GM18868 (cell line): ENCODE results near the gene CPNE2.
"Not testable (repeated sequence)": the region's sequence is repeated elsewhere in the genome, so short reads cannot be mapped to it uniquely, and the experiment has no call there.

ENCODE experiments used
- ATAC-seq: cut with Tn5 transposase; IDR thresholded peaks from one replicate; pipeline ENCODE4 v1.9.1; 2021; ENCODE audit warnings: mild to moderate bottlenecking, moderate library complexity; ENCODE audit not compliant: unreplicated experiment

CPNE2 gene

GRCh38 chr16:57165483-57165882 is 73.1 kb downstream of the CPNE2 start:
- ATAC-seq = no peak

GRCh38 chr16:57165938-57166337 is 73.6 kb downstream of the CPNE2 start:
- ATAC-seq = no peak

- ATAC-seq = no peak
These were observed 74.1 kb downstream of the CPNE2 start for GRCh38 chr16:57166451-57166850.

GRCh38 chr16:57166951-57167350 is 74.6 kb downstream of the CPNE2 start:
- no peak for ATAC-seq

- ATAC-seq = no peak
These were observed 75.2 kb downstream of the CPNE2 start for GRCh38 chr16:57167538-57167937.

- ATAC-seq = peak; percentile 57
These were observed 75.6 kb downstream of the CPNE2 start for GRCh38 chr16:57167953-57168352.

- no peak for ATAC-seq
These were observed 76.9 kb downstream of the CPNE2 start for GRCh38 chr16:57169327-57169726.

GRCh38 chr16:57172721-57173290 is 80.4 kb downstream of the CPNE2 start:
- ATAC-seq = no peak

GRCh38 chr16:57175896-57176295 is 83.5 kb downstream of the CPNE2 start:
- ATAC-seq = no peak

- no peak for ATAC-seq
These were observed 85.8 kb downstream of the CPNE2 start for GRCh38 chr16:57178196-57178595.

- no peak for ATAC-seq
These were observed 86.4 kb downstream of the CPNE2 start for GRCh38 chr16:57178793-57179212.

GRCh38 chr16:57179215-57179828 is 86.9 kb downstream of the CPNE2 start:
- no peak for ATAC-seq

- no peak for ATAC-seq
These were observed 91.7 kb downstream of the CPNE2 start for GRCh38 chr16:57184113-57184512.

GRCh38 chr16:57184887-57185445 is 92.6 kb downstream of the CPNE2 start:
- ATAC-seq = no peak

- peak; percentile 23 for ATAC-seq
These were observed 93.1 kb downstream of the CPNE2 start for GRCh38 chr16:57185446-57185944.

GRCh38 chr16:57185945-57186871 is 93.8 kb downstream of the CPNE2 start, which contains the start of the genes PSME3IP1 and RSPRY1:
Gene PSME3IP1, minus strand, starts transcription at chr16:57186039. Its CDS starts 12,185 bp downstream, at chr16:57173854.
Gene RSPRY1, plus strand, starts transcription at chr16:57186329. Its CDS starts 18,330 bp downstream, at chr16:57204659.
- ATAC-seq = peak; percentile 88

- ATAC-seq = peak; percentile 31
These were observed 94.8 kb downstream of the CPNE2 start for GRCh38 chr16:57186872-57187854.

GRCh38 chr16:57187902-57188710 is 95.7 kb downstream of the CPNE2 start:
- ATAC-seq = not testable (repeated sequence)

GRCh38 chr16:57188711-57189002 is 96.3 kb downstream of the CPNE2 start:
- no peak for ATAC-seq
